Thyroid gland (tissue), 4 donors: ENCODE results near the gene NF1. TPM values are rescaled to one million over a fixed set of nuclear protein-coding genes. Genes with fewer than 3 reads are reported as not detected.

Experiments
- DNase-seq, 2 donors: peaks; one replicate each; pipeline ENCODE4 v3.0.0-alpha.2; 2019
- H3K27ac ChIP-seq, 3 donors: fragments of 200-600 bp; sonication (generic); 1 replicate in 2 of 3; 2 replicates in 1 of 3; pipeline ENCODE4 v1.5.1; 2016 to 2019; ENCODE audit warnings: mild to moderate bottlenecking in 1 of 3, moderate library complexity in 1 of 3
- H3K27me3 ChIP-seq: fragments of 200-600 bp; sonication (generic); one replicate; pipeline ENCODE4 v1.5.1; 2019
- H3K36me3 ChIP-seq, 2 donors: fragments of 200-600 bp; sonication (generic); one replicate each; pipeline ENCODE4 v1.5.1; 2016 to 2019
- H3K4me1 ChIP-seq, 2 donors: fragments of 200-600 bp; sonication (generic); one replicate each; pipeline ENCODE4 v1.5.1; 2017 to 2019
- H3K4me3 ChIP-seq, 3 donors: fragments of 200-600 bp; sonication (generic); replicated peaks in 1 of 3; 1 replicate in 2 of 3; 2 replicates in 1 of 3; pipeline ENCODE4 v1.5.1; 2016; ENCODE audit warnings: mild to moderate bottlenecking in 1 of 3
- H3K9me3 ChIP-seq: fragments of 200-600 bp; sonication (generic); one replicate; pipeline ENCODE4 v1.5.1; 2017
- CTCF ChIP-seq, 6 experiments: fragments of 200-600 bp in 3 of 6; fragments of 450-650 bp in 3 of 6; sonication (generic) in 3 of 6; IDR thresholded peaks; one replicate each; pipeline ENCODE4 v1.5.1; 2016 to 2019; ENCODE audit warnings: antibody characterized with exemption in 6 of 6, mild to moderate bottlenecking in 2 of 6, inconsistent platforms in 1 of 6, moderate library complexity in 1 of 6
- POLR2A ChIP-seq, 2 donors: fragments of 450-650 bp; IDR thresholded peaks; one replicate each; pipeline ENCODE4 v1.6.1; 2017; ENCODE audit warnings: antibody characterized with exemption in 2 of 2, mild to moderate bottlenecking in 2 of 2, moderate library complexity in 1 of 2
- WGBS, 2 donors: methylation state at CpG; one replicate each; pipeline ENCODE4 v1.1.5; 2017; 5-methylcytosine and 5-hydroxymethylcytosine counted together
- intact Hi-C: fragments of 100-400 bp; cut with DNase I; formaldehyde crosslinking; loops from one replicate; pipeline ENCODE4 v1.15.1; 2023
- total RNA-seq, 4 donors: library from RNA; depleted of rRNA; stranded (reverse); fragments of >200 nt; gene quantifications; one replicate each; pipeline ENCODE4 v1.2.3, GENCODE V29; 2016

NF1 gene
- total RNA-seq, 4 donors from 2014 or later = 102 to 208 (median 129) TPM

- Histone ChIP-seq H3K9me3 (no peaks in the 10 kb centered on the region), H3K27ac (no peak overlapping the region), H3K4me1 (no peaks in the 10 kb centered on the region), H3K4me3 (no peak overlapping the region), H3K36me3 (peaks cover 28 to 32% of the 10 kb centered on the region in 2 donors), H3K27me3 (no peaks in the 10 kb centered on the region)
- intact Hi-C loops = no loop called here
- DNase-seq = no peak
- TF ChIP-seq CTCF (IDR thresholded peaks at IDR 0.05) = no peak
- no peak for TF ChIP-seq POLR2A (IDR thresholded peaks at IDR 0.05)
Observed at GRCh38 chr17:31349454-31349853, 254.7 kb downstream of the NF1 start.

- WGBS, 2 donors = 21 to 40% methylated on average over 1 of the region's 1 CpG
- H3K36me3 ChIP-seq = peaks cover 28 to 37% of the 10 kb centered on the region in 2 donors
- H3K4me3 ChIP-seq = no peak overlapping the region
- H3K27me3 ChIP-seq = no peaks in the 10 kb centered on the region
- no peak overlapping the region for H3K27ac ChIP-seq
- intact Hi-C loops = no loop called here
- no peaks in the 10 kb centered on the region for H3K9me3 ChIP-seq
- peaks cover 0 to 10% of the 10 kb centered on the region in 2 donors for H3K4me1 ChIP-seq
- DNase-seq = no peak
- no peak for TF ChIP-seq POLR2A (IDR thresholded peaks at IDR 0.05)
- no peak for TF ChIP-seq CTCF (IDR thresholded peaks at IDR 0.05)
Observed at GRCh38 chr17:31355935-31356334, 261.2 kb downstream of the NF1 start.

GRCh38 chr17:31357091-31357490 is 262.3 kb downstream of the NF1 start:
- peaks cover 29 to 43% of the 10 kb centered on the region in 2 donors for H3K36me3 ChIP-seq
- WGBS, 2 donors = 90 to 91% methylated on average over 2 of the region's 2 CpGs
- H3K4me1 ChIP-seq = peaks cover 0 to 10% of the 10 kb centered on the region in 2 donors
- H3K27me3 ChIP-seq = no peaks in the 10 kb centered on the region
- H3K9me3 ChIP-seq = no peaks in the 10 kb centered on the region
- H3K4me3 ChIP-seq = no peak overlapping the region
- TF ChIP-seq POLR2A (IDR thresholded peaks at IDR 0.05) = no peak
- no peak for TF ChIP-seq CTCF (IDR thresholded peaks at IDR 0.05)
- intact Hi-C loops = no loop called here
- DNase-seq = no peak
- no peak overlapping the region for H3K27ac ChIP-seq

GRCh38 chr17:31357839-31358394 is 263.1 kb downstream of the NF1 start:
- 92 to 93% methylated on average over 3 of the region's 3 CpGs for WGBS, 2 donors
- Histone ChIP-seq H3K27me3 (no peaks in the 10 kb centered on the region), H3K4me1 (peaks cover 0 to 10% of the 10 kb centered on the region in 2 donors), H3K36me3 (peaks cover 21 to 36% of the 10 kb centered on the region in 2 donors), H3K9me3 (no peaks in the 10 kb centered on the region), H3K27ac (no peak overlapping the region), H3K4me3 (no peak overlapping the region)
- intact Hi-C loops = no loop called here
- TF ChIP-seq CTCF (IDR thresholded peaks at IDR 0.05) = no peak
- no peak for DNase-seq

- 95 to 97% methylated on average over 6 of the region's 6 CpGs for WGBS, 2 donors
- Histone ChIP-seq H3K27ac (no peak overlapping the region), H3K27me3 (no peaks in the 10 kb centered on the region), H3K4me1 (no peaks in the 10 kb centered on the region), H3K36me3 (peaks cover 15 to 18% of the 10 kb centered on the region in 2 donors), H3K9me3 (no peaks in the 10 kb centered on the region), H3K4me3 (no peak overlapping the region)
- no peak for DNase-seq
- intact Hi-C loops = no loop called here
- TF ChIP-seq CTCF (IDR thresholded peaks at IDR 0.05) (no peak), POLR2A (IDR thresholded peaks at IDR 0.05) (no peak)
Observed at GRCh38 chr17:31364012-31364411, 269.2 kb downstream of the NF1 start.
